ENCODE results near the gene CAPG.
"Not testable (repeated sequence)": the region's sequence is repeated elsewhere in the genome, so short reads cannot be mapped to it uniquely, and the experiment has no call there.

CAPG gene

GRCh38 chr2:85383850-85384249 is 26.3 kb downstream of the CAPG start:
- POLR2A ChIA-PET, result interaction anchor here (0.6 to 1.0 kb wide), 2 partner anchors 155 to 177 kb away, joined by 3 to 4 read pairs; partner anchors contain the start of genes GGCX and MAT2A
- Histone ChIP-seq H3K4me3 (ENCODE audit: low read depth, low read length) (no peak overlapping the region), H3K36me3 (ENCODE audit: control insufficient read depth in 2 of 2, insufficient read depth in 1 of 2, low read length in 2 of 2) (peaks cover 3 to 49% of the 10 kb centered on the region in 2 experiments), H3K4me1 (ENCODE audit: control insufficient read depth, insufficient read depth, low read length) (no peaks in the 10 kb centered on the region), H3K9me3 (ENCODE audit: control insufficient read depth, insufficient read depth, low read depth, low read length) (no peaks in the 10 kb centered on the region), H3K27ac (ENCODE audit: extremely low read depth, low read depth, low read length) (no peak overlapping the region)
- CTCF ChIA-PET, result interaction anchor here (1.1 kb wide), 1 partner anchor 38 kb away, joined by 4 read pairs; no protein-coding TSS in a partner anchor
- TF ChIP-seq GLIS1 (tag by site-specific recombination; IDR thresholded peaks at IDR 0.05) (no peak), ZNF792 (tag by site-specific recombination; IDR thresholded peaks at IDR 0.05) (no peak), SCRT2 (tag by site-specific recombination; IDR thresholded peaks at IDR 0.05) (no peak), ZNF248 (tag by site-specific recombination; IDR thresholded peaks at IDR 0.05) (no peak), WT1 (tag by site-specific recombination; IDR thresholded peaks at IDR 0.05) (no peak), KLF8 (tag by site-specific recombination; IDR thresholded peaks at IDR 0.05) (no peak), REPIN1 (tag by site-specific recombination; IDR thresholded peaks at IDR 0.05; ENCODE audit: low read depth) (no peak), ATF2 (tag by site-specific recombination; IDR thresholded peaks at IDR 0.05; ENCODE audit: low read depth) (no peak), ZNF404 (tag by site-specific recombination; IDR thresholded peaks at IDR 0.05) (no peak), GLI4 (tag by site-specific recombination; IDR thresholded peaks at IDR 0.05) (no peak), SP7 (tag by site-specific recombination; IDR thresholded peaks at IDR 0.05) (no peak), ZBTB10 (tag by site-specific recombination; IDR thresholded peaks at IDR 0.05) (no peak), ZNF560 (tag by site-specific recombination; IDR thresholded peaks at IDR 0.05; ENCODE audit: borderline replicate concordance) (no peak), PRDM2 (tag by site-specific recombination; IDR thresholded peaks at IDR 0.05; ENCODE audit: borderline replicate concordance) (no peak), ZNF561 (tag by site-specific recombination; IDR thresholded peaks at IDR 0.05; ENCODE audit: borderline replicate concordance) (no peak), ZNF24 (tag by site-specific recombination; IDR thresholded peaks at IDR 0.05) (no peak), ZNF623 (tag by site-specific recombination; IDR thresholded peaks at IDR 0.05) (no peak)

- H3K9me3 ChIP-seq (ENCODE audit: control insufficient read depth, insufficient read depth, low read depth, low read length); H3K4me3 ChIP-seq (ENCODE audit: low read depth, low read length); H3K4me1 ChIP-seq (ENCODE audit: control insufficient read depth, insufficient read depth, low read length); H3K27ac ChIP-seq (ENCODE audit: extremely low read depth, low read depth, low read length): not testable (repeated sequence)
- peaks cover 3 to 49% of the 10 kb centered on the region in 2 experiments for H3K36me3 ChIP-seq (ENCODE audit: control insufficient read depth in 2 of 2, insufficient read depth in 1 of 2, low read length in 2 of 2)
- ChIA-PET POLR2A (interaction anchor here (0.7 kb wide), 2 partner anchors 30 to 1174 kb away, joined by 3 to 4 read pairs; no protein-coding TSS in a partner anchor), CTCF (interaction anchor here (0.7 kb wide), 1 partner anchor 231 kb away, joined by 3 read pairs; no protein-coding TSS in a partner anchor)
Measured at GRCh38 chr2:85383151-85383550, 27.0 kb downstream of the CAPG start.

All from HEK293 (cell line).